IMR-90 (cell line): ENCODE results near the gene LGALS1. TPM values are rescaled to one million over a fixed set of nuclear protein-coding genes. Genes with fewer than 3 reads are reported as not detected.

Experiments used
- BHLHE40 ChIP-seq: fragments of 150-350 bp; IDR thresholded peaks from 2 replicates; pipeline ENCODE4 v1.6.1; 2016; ENCODE audit warnings: mild to moderate bottlenecking, low read depth, low read length
- SMC3 ChIP-seq: fragments of 150-350 bp; IDR thresholded peaks from 2 replicates; pipeline ENCODE4 v1.6.1; 2016; ENCODE audit warnings: low read depth, mild to moderate bottlenecking, antibody characterized with exemption, low read length, moderate library complexity
- polyA plus RNA-seq, 3 experiments: library from polyadenylated mRNA; depleted of rRNA; stranded (reverse); fragments of >200 nt; gene quantifications; 2 replicates each; pipeline ENCODE4 v1.2.3, GENCODE V29; 2012; ENCODE audit warnings: low replicate concordance in 1 of 3
- total RNA-seq: library from RNA; depleted of rRNA; stranded (reverse); fragments of >200 nt; gene quantifications from 2 replicates; pipeline ENCODE4 v1.2.3, GENCODE V29; 2012
- TF ChIP-seq, protein P1 (sequence below): fragments of 150-350 bp; IDR thresholded peaks from 2 replicates; pipeline ENCODE4 v1.6.1; 2017; ENCODE audit warnings: mild to moderate bottlenecking, antibody characterized with exemption, low read length, low read depth

LGALS1 gene
- total and polyA plus RNA-seq, 2 of the 4 experiments (the other 2 are of a cell fraction) = 11,896 to 15,383 TPM

DNA sequence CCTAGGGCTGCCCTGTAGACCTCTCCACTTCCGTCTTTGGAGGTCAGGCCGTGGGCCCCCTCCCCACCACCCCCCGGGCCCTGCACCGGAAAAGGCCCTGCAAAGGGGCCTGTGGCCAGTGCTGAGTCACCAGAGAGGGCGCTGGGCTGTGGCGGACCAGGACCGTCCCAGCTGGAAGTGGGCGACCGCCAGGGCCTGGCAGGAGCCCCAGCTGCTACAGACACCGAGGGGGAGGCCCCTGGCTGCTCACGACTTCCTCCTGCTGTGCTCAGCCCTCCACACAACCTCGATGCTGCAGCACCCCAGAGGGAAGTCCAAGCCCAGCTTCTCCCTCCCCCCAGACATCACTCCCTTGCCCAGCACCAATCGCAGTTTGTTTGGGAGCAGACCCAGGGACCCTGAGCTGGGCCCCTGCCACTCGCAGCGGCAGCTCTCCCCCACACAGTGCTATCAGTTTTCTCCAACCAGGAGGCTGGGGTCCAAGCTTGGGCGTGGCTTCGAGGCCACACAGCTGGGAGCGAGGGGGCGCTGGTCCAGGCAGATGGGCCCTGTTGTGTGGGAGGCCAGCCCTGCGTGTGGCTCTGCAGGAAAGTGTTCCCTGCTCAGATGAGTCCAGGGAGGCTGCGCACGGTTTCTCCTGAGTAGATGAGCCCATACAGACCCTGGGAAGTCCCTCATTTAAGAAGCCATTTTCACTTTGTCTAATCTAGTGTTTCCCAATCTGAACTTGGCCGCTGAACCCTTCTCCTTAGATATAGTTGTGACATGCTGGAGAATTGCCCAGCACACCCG, 41.6 kb upstream of the LGALS1 start (continued):
- TF ChIP-seq, protein P1, sequence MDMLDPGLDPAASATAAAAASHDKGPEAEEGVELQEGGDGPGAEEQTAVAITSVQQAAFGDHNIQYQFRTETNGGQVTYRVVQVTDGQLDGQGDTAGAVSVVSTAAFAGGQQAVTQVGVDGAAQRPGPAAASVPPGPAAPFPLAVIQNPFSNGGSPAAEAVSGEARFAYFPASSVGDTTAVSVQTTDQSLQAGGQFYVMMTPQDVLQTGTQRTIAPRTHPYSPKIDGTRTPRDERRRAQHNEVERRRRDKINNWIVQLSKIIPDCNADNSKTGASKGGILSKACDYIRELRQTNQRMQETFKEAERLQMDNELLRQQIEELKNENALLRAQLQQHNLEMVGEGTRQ = no peak
- TF ChIP-seq SMC3 (no peak), BHLHE40 (0 out of 2 replicates have a peak, but pooled peaks have one; percentile 22)
